Testis (tissue), 2 donors: Measurements from ENCODE around the gene VSX2.

ENCODE experiments used
- POLR2A ChIP-seq: fragments of 450-650 bp; IDR thresholded peaks from one replicate; pipeline ENCODE4 v1.6.1; 2017; ENCODE audit warnings: antibody characterized with exemption, mild to moderate bottlenecking, moderate library complexity
- TF ChIP-seq, protein P1 (sequence below), 3 experiments: fragments of 450-650 bp in 2 of 3; fragments of 200-600 bp in 1 of 3; sonication (generic) in 1 of 3; IDR thresholded peaks; one replicate each; pipeline ENCODE4 v1.5.1; 2016 to 2019; ENCODE audit warnings: antibody characterized with exemption in 3 of 3, mild to moderate bottlenecking in 2 of 3, moderate library complexity in 1 of 3

DNA sequence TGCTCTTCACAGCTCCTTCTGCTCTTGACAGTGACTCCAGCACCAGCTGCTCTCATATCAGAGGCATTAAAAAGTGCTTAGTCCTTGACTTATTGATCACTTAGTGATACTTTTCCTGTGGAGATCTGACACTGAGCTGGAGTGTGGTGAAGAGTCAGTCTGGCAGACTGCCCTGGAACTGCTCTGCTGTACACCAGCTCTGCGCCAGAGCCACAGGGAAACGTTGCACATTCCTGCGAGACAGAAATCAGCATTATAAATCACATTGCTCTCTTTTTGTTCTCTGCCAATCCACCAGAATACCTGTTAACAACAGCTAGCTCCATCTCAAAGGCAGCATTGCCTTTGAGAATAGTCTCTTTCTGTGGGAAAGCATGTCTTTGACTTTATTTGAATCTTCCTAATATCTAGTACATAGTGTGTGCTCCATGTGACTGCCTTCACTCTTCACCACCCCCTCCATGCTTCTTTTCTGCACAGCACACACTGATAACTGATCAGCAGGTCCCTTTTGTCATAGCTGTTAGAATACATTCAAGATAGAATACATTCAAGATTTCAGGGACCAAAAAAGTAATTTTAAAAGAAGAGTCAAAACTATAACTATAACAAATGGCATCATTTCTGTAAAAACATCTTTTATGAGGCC is 48.2 kb upstream of the VSX2 start:
- TF ChIP-seq, protein P1, sequence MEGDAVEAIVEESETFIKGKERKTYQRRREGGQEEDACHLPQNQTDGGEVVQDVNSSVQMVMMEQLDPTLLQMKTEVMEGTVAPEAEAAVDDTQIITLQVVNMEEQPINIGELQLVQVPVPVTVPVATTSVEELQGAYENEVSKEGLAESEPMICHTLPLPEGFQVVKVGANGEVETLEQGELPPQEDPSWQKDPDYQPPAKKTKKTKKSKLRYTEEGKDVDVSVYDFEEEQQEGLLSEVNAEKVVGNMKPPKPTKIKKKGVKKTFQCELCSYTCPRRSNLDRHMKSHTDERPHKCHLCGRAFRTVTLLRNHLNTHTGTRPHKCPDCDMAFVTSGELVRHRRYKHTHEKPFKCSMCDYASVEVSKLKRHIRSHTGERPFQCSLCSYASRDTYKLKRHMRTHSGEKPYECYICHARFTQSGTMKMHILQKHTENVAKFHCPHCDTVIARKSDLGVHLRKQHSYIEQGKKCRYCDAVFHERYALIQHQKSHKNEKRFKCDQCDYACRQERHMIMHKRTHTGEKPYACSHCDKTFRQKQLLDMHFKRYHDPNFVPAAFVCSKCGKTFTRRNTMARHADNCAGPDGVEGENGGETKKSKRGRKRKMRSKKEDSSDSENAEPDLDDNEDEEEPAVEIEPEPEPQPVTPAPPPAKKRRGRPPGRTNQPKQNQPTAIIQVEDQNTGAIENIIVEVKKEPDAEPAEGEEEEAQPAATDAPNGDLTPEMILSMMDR (IDR thresholded peaks at IDR 0.05): no peak
- TF ChIP-seq POLR2A: no peak
